ENCODE results near the gene PMEPA1. TPM values are rescaled to one million over a fixed set of nuclear protein-coding genes. Genes with fewer than 3 reads are reported as not detected.

PMEPA1 gene
- total RNA-seq, 1 donor from 2014 or later: 61.3 TPM

DNA sequence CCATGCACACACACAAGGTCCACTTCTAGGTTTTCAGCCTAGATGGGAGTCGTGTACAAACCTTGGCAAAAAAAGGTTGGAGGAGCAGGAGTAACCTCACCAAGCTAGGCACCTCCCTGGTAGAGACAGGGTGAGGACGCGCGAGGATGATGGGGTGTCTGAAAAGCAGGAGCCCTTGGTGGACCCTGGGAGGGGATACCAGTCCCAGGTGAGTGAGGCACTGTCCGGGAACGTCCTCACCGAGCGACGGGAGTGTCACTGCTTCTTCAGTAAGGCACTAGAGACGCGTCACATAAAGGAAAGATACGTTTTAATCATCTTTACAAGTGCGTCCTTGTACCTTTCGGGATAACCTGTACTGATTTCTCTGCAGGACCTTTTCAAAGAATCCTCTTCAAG is 60.2 kb downstream of the PMEPA1 start:
- no peak for TF ChIP-seq CTCF (IDR thresholded peaks at IDR 0.05; ENCODE audit: unreplicated experiment)
- Mint-ChIP-seq H3K4me1 (ENCODE audit: unreplicated experiment) (peaks cover 1% of the 10 kb centered on the region), H3K4me3 (ENCODE audit: unreplicated experiment) (no peak overlapping the region), H3K27me3 (ENCODE audit: unreplicated experiment) (peaks cover 9% of the 10 kb centered on the region), H3K36me3 (ENCODE audit: low read depth, unreplicated experiment) (peaks cover 34% of the 10 kb centered on the region), H3K9me3 (ENCODE audit: unreplicated experiment) (peaks cover 5% of the 10 kb centered on the region), H3K27ac (ENCODE audit: unreplicated experiment) (no peak overlapping the region)
- DNase-seq (ENCODE audit: low spot score): no peak

GRCh38 chr20:57648878-57649616 is 60.8 kb downstream of the PMEPA1 start:
- no peak for DNase-seq (ENCODE audit: low spot score)
- peaks cover 33% of the 10 kb centered on the region for H3K36me3 Mint-ChIP-seq (ENCODE audit: low read depth, unreplicated experiment)
- no peak for TF ChIP-seq CTCF (IDR thresholded peaks at IDR 0.05; ENCODE audit: unreplicated experiment)
- H3K9me3 Mint-ChIP-seq (ENCODE audit: unreplicated experiment): peaks cover 5% of the 10 kb centered on the region
- H3K4me3 Mint-ChIP-seq (ENCODE audit: unreplicated experiment): no peak overlapping the region
- H3K4me1 Mint-ChIP-seq (ENCODE audit: unreplicated experiment): no peaks in the 10 kb centered on the region
- H3K27me3 Mint-ChIP-seq (ENCODE audit: unreplicated experiment): peaks cover 11% of the 10 kb centered on the region
- no peak overlapping the region for H3K27ac Mint-ChIP-seq (ENCODE audit: unreplicated experiment)

DNA sequence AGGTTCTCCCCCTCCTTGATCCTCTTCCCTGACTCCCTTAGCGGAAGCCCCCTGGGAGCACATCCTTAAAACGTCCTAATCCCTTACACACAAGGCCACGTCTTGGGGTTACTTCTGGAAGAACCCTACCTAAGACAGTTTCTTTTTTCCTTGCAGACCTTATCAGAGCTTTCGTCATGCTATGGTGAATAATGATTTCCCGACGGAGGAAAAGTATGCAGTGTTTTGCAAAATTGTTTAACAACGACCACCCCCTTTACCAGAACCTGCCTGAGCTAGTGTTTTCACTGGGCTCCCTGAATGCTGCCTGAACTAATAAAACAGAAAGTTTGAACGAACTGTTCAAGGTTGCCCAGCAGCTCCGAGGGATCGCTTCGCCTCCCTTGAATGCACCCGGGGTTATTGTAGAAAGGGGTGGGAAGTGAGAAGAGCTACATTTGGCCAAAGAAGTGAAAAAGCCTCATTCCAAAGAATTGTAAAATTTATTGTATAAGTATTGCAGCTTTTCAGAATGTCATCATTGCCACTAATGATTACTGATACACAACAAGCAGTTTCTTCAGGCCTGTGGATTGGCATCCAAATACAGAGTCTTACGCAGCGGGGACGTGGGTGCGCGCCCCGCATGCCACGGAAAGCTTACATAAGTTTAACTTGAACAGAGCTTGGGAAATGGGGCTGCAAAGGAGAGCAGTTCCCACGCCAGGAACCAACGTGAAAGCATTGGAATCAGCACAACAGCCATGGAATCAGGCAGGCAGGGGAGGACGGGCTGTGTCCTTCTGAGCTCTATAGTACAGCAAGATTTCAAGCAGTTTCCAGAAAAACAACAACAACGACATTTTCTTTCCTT is 61.7 kb downstream of the PMEPA1 start:
- H3K27ac Mint-ChIP-seq (ENCODE audit: unreplicated experiment): peak overlapping the region; percentile 87
- TF ChIP-seq CTCF (IDR thresholded peaks at IDR 0.05; ENCODE audit: unreplicated experiment): no peak
- peaks cover 25% of the 10 kb centered on the region for H3K36me3 Mint-ChIP-seq (ENCODE audit: low read depth, unreplicated experiment)

DNA sequence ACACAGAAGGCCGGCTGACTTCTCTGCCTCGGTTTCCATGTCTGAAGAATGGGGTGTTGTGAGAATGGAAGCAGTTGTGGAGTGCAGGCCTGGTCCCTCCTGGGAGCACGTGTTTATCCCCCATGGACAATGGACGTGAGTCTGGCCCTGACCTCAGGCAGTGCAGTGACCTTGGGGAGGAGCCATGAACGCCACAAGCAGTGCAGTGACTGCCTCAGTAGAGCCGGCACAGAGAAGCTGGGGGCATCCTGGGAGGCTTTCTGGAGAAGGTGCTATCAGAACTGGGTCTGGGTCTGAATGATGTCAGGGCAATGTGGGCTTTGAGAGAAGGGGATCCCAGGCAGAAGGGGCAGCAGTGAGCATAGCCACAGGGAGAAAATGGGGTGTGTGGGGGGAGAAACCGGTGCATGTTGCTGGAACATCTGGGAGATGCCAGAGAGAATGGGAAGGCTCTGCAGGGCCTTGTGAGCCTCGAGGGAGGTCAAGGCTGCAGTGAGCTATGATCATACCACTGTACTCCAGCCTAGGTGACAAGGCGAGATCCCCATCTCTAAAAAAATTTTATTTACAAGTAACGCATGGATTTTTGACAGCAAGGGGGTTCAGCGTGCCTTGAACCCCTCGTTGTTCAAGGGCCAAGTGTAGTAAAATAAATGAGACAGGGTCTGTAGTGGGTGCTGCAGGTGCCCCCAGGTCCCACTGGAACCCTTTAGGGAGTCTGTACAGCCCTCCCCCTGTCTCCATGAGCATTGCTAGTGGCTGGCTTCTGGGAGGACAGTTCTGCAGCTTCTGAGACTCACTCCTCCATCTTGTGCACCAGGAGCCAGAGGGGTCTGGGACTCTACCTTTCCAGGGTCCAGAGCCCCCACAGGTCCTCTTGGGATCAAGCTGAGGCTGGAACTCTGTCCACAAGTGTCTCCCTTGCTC is 62.5 kb downstream of the PMEPA1 start:
- H3K36me3 Mint-ChIP-seq (ENCODE audit: low read depth, unreplicated experiment): peaks cover 25% of the 10 kb centered on the region
- H3K4me3 Mint-ChIP-seq (ENCODE audit: unreplicated experiment): no peak overlapping the region
- H3K9me3 Mint-ChIP-seq (ENCODE audit: unreplicated experiment): peaks cover 5% of the 10 kb centered on the region
- no peak for DNase-seq (ENCODE audit: low spot score)
- no peak for TF ChIP-seq CTCF (IDR thresholded peaks at IDR 0.05; ENCODE audit: unreplicated experiment)
- no peak overlapping the region for H3K27ac Mint-ChIP-seq (ENCODE audit: unreplicated experiment)
- peaks cover 7% of the 10 kb centered on the region for H3K27me3 Mint-ChIP-seq (ENCODE audit: unreplicated experiment)
- no peaks in the 10 kb centered on the region for H3K4me1 Mint-ChIP-seq (ENCODE audit: unreplicated experiment)

More for the DNA sequence above, 61.7 kb downstream of the PMEPA1 start:
- H3K4me3 Mint-ChIP-seq (ENCODE audit: unreplicated experiment): peak overlapping the region; percentile 49
- no peak for DNase-seq (ENCODE audit: low spot score)
- H3K9me3 Mint-ChIP-seq (ENCODE audit: unreplicated experiment): peaks cover 5% of the 10 kb centered on the region
- peaks cover 7% of the 10 kb centered on the region for H3K27me3 Mint-ChIP-seq (ENCODE audit: unreplicated experiment)
- no peaks in the 10 kb centered on the region for H3K4me1 Mint-ChIP-seq (ENCODE audit: unreplicated experiment)
